Sigmoid colon (tissue), 7 donors: Measurements from ENCODE around the gene TRA2A. TPM values are rescaled to one million over a fixed set of nuclear protein-coding genes. Genes with fewer than 3 reads are reported as not detected.
A peak's percentile ranks its signal among the peaks of the same experiment; 100 is the strongest.

ENCODE experiments used
- DNase-seq: peaks from one replicate; pipeline ENCODE4 v3.0.0-alpha.2; 2019
- H3K27ac ChIP-seq, 4 donors: fragments of 200-600 bp; sonication (generic); one replicate each; pipeline ENCODE4 v1.5.1; 2016 to 2019; ENCODE audit warnings: mild to moderate bottlenecking in 1 of 4
- H3K27me3 ChIP-seq, 3 donors: fragments of 200-600 bp; sonication (generic); one replicate each; pipeline ENCODE4 v1.5.1; 2019; ENCODE audit warnings: mild to moderate bottlenecking in 1 of 3
- H3K36me3 ChIP-seq, 4 donors: fragments of 200-600 bp; sonication (generic); one replicate each; pipeline ENCODE4 v1.5.1; 2016 to 2019
- H3K4me1 ChIP-seq, 4 donors: fragments of 200-600 bp; sonication (generic); one replicate each; pipeline ENCODE4 v1.5.1; 2017 to 2019
- H3K4me3 ChIP-seq, 4 donors: fragments of 200-600 bp; sonication (generic); one replicate each; pipeline ENCODE4 v1.5.1; 2017 to 2019; ENCODE audit warnings: mild to moderate bottlenecking in 2 of 4, moderate library complexity in 1 of 4
- H3K9me3 ChIP-seq, 4 donors: fragments of 200-600 bp in 3 of 4; sonication (generic) in 3 of 4; one replicate each; pipeline versions ENCODE4 v1.5.1 to v1.6.1; 2013 to 2019
- EP300 ChIP-seq, 4 donors: sonication (generic); formaldehyde crosslinking; IDR thresholded peaks; one replicate each; pipeline ENCODE4 v1.6.1; 2017; ENCODE audit warnings: antibody characterized with exemption in 4 of 4
- POLR2A ChIP-seq, 2 donors: fragments of 450-650 bp; IDR thresholded peaks; one replicate each; pipeline ENCODE4 v1.6.1; 2016; ENCODE audit warnings: antibody characterized with exemption in 2 of 2, mild to moderate bottlenecking in 2 of 2, moderate library complexity in 2 of 2
- POLR2AphosphoS5 ChIP-seq, 4 donors: sonication (generic); formaldehyde crosslinking; IDR thresholded peaks; one replicate each; pipeline ENCODE4 v1.6.1; 2017; ENCODE audit warnings: antibody characterized with exemption in 4 of 4
- WGBS, 2 donors: extraction: QIAGEN DNeasy Blood & Tissue Kit; methylation state at CpG; one replicate each; pipeline ENCODE4 v1.1.7; 2013; 5-methylcytosine and 5-hydroxymethylcytosine counted together
- intact Hi-C: fragments of 100-400 bp; cut with DNase I; formaldehyde crosslinking; loops from one replicate; pipeline ENCODE4 v1.15.1; 2023
- polyA plus RNA-seq, 3 donors: library from polyadenylated mRNA; stranded (reverse); fragments of 200-250 nt; gene quantifications; one replicate each; pipeline ENCODE4 v1.2.3, GENCODE V29; 2013
- total RNA-seq, 4 donors: library from RNA; depleted of rRNA; stranded (reverse); fragments of >200 nt; gene quantifications; one replicate each; pipeline ENCODE4 v1.1.0, GENCODE V29; 2016
- TF ChIP-seq, protein P1 (sequence below), 4 experiments: fragments of 450-650 bp in 3 of 4; fragments of 200-600 bp in 1 of 4; IDR thresholded peaks; one replicate each; pipeline ENCODE4 v1.5.1; 2016 to 2019; ENCODE audit warnings: antibody characterized with exemption in 4 of 4, mild to moderate bottlenecking in 3 of 4, moderate library complexity in 2 of 4
- donor health status: healthy with polysubstance abuse.
- donor health status: Bipolar disorder and iron deficiency.
- donor health status: healthy.

TRA2A gene
- total and polyA plus RNA-seq, 7 donors, result 34.2 to 84.5 (median 45.9) TPM

DNA sequence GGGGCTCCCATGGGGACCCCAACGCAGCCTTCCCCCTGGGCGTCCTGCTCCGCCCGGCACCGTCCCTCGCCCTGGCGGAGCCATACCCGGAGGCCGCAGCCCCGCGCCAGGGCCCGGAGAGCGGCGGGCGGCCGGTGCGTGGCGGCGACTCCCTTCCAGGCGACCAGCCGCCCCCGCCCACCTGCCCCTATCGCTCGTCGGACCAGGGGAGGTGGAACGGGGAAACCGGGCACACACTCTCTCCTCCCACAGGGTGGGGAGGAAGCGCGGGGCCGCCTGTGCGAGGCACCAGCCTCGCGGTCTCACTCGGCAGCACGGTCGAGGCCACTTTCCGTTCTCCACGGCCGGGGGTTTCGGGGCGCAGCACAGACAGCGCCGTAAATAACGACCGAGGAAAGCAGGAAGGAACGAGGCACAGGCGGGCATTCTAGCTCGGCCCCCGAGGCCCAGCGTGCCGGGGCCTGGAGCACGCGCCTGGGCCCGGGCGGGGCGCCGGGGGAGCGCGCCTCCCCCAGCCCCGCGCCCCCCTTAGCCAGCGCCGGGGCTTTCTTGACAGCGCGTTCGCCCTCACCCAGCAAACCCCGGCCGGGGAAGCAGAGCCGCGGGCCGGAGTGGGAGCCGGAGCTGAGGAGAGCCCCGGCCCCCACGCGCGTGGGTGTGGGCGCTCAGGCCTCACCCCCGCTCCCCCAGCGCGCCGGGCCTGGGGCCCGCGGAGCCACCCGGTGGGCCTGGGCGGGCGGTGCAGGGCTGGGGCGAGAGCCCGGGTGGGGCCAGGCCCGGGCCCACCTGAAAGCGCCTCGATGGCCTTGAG is 62.4 kb downstream of the TRA2A start:
- peak overlapping the region in 3 of 4 donors; percentile 30 to 43 (median 41) for H3K4me3 ChIP-seq
- no peak overlapping the region for H3K27ac ChIP-seq
- TF ChIP-seq, protein P1, sequence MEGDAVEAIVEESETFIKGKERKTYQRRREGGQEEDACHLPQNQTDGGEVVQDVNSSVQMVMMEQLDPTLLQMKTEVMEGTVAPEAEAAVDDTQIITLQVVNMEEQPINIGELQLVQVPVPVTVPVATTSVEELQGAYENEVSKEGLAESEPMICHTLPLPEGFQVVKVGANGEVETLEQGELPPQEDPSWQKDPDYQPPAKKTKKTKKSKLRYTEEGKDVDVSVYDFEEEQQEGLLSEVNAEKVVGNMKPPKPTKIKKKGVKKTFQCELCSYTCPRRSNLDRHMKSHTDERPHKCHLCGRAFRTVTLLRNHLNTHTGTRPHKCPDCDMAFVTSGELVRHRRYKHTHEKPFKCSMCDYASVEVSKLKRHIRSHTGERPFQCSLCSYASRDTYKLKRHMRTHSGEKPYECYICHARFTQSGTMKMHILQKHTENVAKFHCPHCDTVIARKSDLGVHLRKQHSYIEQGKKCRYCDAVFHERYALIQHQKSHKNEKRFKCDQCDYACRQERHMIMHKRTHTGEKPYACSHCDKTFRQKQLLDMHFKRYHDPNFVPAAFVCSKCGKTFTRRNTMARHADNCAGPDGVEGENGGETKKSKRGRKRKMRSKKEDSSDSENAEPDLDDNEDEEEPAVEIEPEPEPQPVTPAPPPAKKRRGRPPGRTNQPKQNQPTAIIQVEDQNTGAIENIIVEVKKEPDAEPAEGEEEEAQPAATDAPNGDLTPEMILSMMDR (IDR thresholded peaks at IDR 0.05), result no peak
- TF ChIP-seq POLR2A (IDR thresholded peaks at IDR 0.05), result no peak
- TF ChIP-seq POLR2AphosphoS5 (IDR thresholded peaks at IDR 0.05), result peak in 1 of 4 donors; percentile 12
- no peak for TF ChIP-seq EP300 (IDR thresholded peaks at IDR 0.05)
- 0 to 1% methylated on average over 91 of the region's 91 CpGs for WGBS, 2 donors
- DNase-seq, result no peak
- no peaks in the 10 kb centered on the region for H3K36me3 ChIP-seq
- no peaks in the 10 kb centered on the region for H3K9me3 ChIP-seq
- H3K4me1 ChIP-seq, result peaks cover 0 to 52% (median 49%) of the 10 kb centered on the region in 4 donors
- intact Hi-C loops, result no loop called here
- H3K27me3 ChIP-seq, result peaks cover 65 to 100% (median 83%) of the 10 kb centered on the region in 3 donors

DNA sequence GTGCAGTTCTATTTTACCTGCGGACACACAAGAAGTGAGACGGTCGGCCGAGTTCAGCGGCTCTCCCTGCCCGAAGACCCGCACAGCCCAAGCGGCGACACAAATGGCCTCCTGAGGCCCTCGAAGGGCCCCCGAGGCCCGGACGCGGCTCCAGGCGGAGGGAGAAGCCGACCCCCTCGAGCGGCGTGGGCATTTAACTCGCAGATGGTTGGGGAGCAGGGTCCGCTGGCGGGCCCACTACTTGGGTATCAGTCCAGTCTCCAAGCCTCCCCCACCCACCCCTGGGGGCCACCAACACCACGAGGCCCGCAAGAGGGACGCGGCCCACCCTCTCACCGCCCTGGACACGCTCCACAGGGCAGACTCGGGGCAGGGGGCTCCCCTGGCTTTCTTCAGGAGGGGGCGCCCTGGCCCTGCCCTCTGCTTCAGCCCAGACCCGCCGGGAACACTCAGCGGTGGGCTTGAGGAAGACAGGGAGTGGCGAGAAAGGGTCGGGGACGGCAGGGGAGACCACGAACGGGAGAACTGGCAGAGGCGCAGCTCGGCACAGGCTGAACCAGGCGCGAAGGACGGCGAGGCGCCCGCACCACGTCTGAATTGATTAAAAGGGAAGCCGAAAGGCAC is 63.1 kb downstream of the TRA2A start:
- intact Hi-C loops, result no loop called here

GRCh38 chr7:23467806-23468525 is 63.8 kb downstream of the TRA2A start:
- no peak overlapping the region for H3K27ac ChIP-seq
- intact Hi-C loops, result no loop called here
- 4 to 5% methylated on average over 32 of the region's 32 CpGs for WGBS, 2 donors
- no peaks in the 10 kb centered on the region for H3K36me3 ChIP-seq
- H3K4me3 ChIP-seq, result peak overlapping the region in 3 of 4 donors; percentile 30 to 43 (median 41)
- H3K27me3 ChIP-seq, result peaks cover 56 to 100% (median 76%) of the 10 kb centered on the region in 3 donors
- TF ChIP-seq EP300 (IDR thresholded peaks at IDR 0.05) (no peak), POLR2AphosphoS5 (IDR thresholded peaks at IDR 0.05) (peak in 1 of 4 donors; percentile 18), POLR2A (IDR thresholded peaks at IDR 0.05) (no peak)
- TF ChIP-seq, protein P1 (IDR thresholded peaks at IDR 0.05), result no peak
- H3K9me3 ChIP-seq, result no peaks in the 10 kb centered on the region
- DNase-seq, result no peak
- peaks cover 0 to 42% (median 38%) of the 10 kb centered on the region in 4 donors for H3K4me1 ChIP-seq

More for the DNA sequence above, 63.1 kb downstream of the TRA2A start:
- peak overlapping the region in 3 of 4 donors; percentile 30 to 43 (median 41) for H3K4me3 ChIP-seq
- H3K27me3 ChIP-seq, result peaks cover 62 to 100% (median 83%) of the 10 kb centered on the region in 3 donors
- no peak overlapping the region for H3K27ac ChIP-seq
- WGBS, 2 donors, result 1 to 3% methylated on average over 48 of the region's 48 CpGs
- DNase-seq, result no peak
- TF ChIP-seq POLR2AphosphoS5 (IDR thresholded peaks at IDR 0.05) (no peak), EP300 (IDR thresholded peaks at IDR 0.05) (no peak), POLR2A (IDR thresholded peaks at IDR 0.05) (no peak)
- TF ChIP-seq, protein P1 (IDR thresholded peaks at IDR 0.05), result no peak
- H3K4me1 ChIP-seq, result peaks cover 0 to 45% (median 42%) of the 10 kb centered on the region in 4 donors
- H3K9me3 ChIP-seq, result no peaks in the 10 kb centered on the region
- H3K36me3 ChIP-seq, result no peaks in the 10 kb centered on the region

DNA sequence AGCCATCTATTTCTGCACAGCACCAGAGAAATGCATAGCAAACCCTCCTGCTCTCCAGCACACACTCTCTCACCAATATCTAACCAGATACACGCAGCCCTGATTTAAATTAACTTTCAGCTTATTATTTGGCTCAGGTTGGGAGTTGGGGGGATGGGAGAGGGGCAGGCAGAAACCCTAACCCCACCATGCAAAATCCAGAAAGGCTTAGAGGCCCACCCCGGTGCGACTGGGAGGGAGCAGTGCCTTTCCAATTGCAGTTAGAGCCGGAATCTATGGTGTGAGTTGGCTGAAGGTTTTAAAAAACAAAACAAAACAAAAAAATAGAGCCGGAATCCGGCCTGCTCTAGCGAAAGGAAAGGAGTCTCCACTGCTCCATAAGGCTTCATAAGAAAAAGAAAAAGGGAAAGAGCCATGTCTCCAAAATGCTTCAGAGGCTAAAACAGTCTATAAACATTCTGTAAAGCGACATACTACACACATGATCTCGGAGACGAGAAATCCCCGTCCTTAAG is 64.4 kb downstream of the TRA2A start:
- Histone ChIP-seq H3K27ac (no peak overlapping the region), H3K36me3 (no peaks in the 10 kb centered on the region), H3K9me3 (no peaks in the 10 kb centered on the region), H3K27me3 (peaks cover 52 to 99% (median 70%) of the 10 kb centered on the region in 3 donors), H3K4me1 (peaks cover 0 to 42% (median 38%) of the 10 kb centered on the region in 4 donors), H3K4me3 (peak overlapping the region in 1 of 4 donors; percentile 43)
- 31 to 36% methylated on average over 11 of the region's 11 CpGs for WGBS, 2 donors
- no peak for TF ChIP-seq EP300 (IDR thresholded peaks at IDR 0.05)
- TF ChIP-seq POLR2A (IDR thresholded peaks at IDR 0.05), result no peak
- TF ChIP-seq POLR2AphosphoS5 (IDR thresholded peaks at IDR 0.05), result no peak
- TF ChIP-seq, protein P1 (IDR thresholded peaks at IDR 0.05), result no peak
- intact Hi-C loops, result no loop called here
- DNase-seq, result no peak
